GM19239 (cell line): ENCODE results near the gene ABCA1.
"Not testable (repeated sequence)": the region's sequence is repeated elsewhere in the genome, so short reads cannot be mapped to it uniquely, and the experiment has no call there.

Experiments used
- DNase-seq: peaks from one replicate; pipeline ENCODE4 v3.0.0; 2011; ENCODE audit warnings: low spot score; ENCODE audit not compliant: insufficient read length
- FAIRE-seq: peaks from 2 replicates; lab custom pipeline; 2011; peaks lifted over from hg19 to GRCh38; lab: Jason Lieb, UNC

The ABCA1 gene

GRCh38 chr9:104911032-104911607 lies 16.8 kb downstream of the ABCA1 start:
- no peak for DNase-seq
- no peak for FAIRE-seq

DNA sequence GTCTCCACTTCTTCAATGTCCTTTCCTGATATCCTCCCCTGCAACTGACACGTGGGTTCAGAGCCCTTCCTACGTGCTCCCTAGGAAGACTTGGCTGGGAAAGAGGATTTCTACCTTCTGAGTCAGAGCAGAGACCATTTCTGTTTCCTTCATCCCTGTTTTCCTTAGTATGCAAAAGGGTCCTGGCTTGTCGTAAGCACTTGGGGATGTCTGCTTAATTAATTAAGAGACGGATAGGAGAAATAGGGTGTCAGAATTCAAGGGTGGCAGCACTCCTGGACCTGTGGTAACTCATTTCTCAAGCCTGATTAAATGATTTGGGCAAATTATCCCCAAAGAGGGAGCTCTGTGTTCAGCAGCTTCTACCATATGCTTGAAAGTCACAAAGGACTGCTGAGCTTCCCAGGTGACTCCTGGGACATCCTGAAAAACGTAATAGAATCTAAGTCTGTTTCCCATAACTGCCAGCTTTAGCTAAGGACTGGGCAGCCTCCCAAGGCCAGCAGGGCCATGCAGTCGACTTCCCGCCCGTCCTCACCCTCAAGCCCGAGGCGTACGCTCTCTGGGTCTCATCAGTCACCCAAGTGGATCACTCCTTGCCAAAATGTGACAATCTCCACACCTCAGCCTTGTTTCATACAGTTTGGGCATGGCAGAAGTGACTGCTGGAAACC lies 20.5 kb downstream of the ABCA1 start:
- no peak for FAIRE-seq
- DNase-seq = no peak

DNA sequence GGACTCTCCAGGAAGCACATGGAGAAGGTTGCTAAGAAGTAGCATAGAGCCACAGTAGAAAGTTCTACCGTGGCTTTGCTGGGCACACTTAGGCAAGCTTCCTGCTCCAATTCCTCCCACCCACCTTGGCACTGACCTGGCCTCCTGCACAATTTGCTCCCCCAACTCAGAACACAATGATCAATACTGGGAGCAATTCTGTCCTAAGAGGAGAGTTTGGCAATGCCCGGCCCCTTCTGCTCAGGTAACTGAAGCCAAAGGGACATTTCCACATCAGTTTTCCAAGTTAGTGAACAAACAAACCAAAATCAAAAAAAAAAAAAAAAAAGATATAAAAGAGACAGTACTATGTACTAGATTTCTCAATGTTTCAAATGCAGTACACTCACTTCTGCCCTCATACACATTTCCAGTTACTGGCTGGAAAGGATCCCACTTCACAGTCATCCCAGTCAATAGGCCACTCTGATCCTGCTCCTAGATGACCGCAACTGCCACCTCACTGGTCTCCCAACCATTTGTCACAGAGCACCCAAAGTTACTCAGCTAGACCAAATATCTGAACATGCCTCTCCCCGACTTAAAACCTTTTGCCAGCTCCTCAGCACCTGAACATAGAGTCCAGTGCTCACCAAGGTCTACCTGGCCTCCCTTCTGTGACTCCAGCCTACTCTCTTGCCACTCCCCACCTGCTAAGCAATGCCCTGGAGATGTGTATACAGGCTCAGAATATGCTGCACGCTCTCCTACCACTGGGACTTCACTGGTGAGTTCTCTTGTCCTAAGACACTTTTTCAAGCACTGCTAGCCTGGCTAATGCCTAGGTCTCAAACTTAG lies 21.3 kb downstream of the ABCA1 start:
- FAIRE-seq = no peak
- no peak for DNase-seq

GRCh38 chr9:104905931-104906330 lies 22.0 kb downstream of the ABCA1 start:
- DNase-seq (no peak), FAIRE-seq (no peak)

DNA sequence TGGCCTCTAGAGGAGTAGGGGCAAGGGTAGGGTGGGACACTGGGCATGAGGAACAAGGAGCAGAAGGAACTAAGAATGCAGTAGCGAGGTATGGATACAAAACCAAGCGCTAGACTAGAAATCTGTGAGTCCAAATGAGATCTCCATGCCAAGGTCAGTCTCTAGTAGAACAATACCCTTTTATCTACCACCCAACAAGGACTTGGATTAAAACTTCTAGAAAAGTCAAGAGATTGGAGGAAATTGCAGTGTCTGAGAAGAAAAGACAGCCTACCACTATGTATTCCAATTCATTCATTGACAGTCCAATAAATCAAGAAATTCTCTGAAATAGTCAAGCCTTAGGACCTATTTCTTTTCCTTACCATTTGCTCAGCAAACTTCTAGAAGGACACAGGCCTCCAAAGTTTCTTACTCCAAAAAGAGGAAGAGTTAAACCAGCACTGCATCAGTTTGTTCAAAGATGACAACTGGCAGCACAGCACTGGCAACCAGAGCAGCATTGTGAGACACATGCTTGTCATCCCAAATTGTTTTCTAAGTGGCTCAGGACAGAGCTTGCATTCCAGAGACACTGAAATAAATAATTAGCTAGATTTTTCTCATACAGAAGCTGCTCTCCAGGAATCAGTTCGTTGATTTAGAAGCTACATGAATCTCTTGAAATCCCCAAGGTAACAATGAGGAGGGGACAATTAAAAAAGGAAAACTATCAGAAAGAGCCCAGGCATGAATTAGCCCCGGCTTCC lies 22.6 kb downstream of the ABCA1 start:
- FAIRE-seq = no peak
- DNase-seq = no peak

DNA sequence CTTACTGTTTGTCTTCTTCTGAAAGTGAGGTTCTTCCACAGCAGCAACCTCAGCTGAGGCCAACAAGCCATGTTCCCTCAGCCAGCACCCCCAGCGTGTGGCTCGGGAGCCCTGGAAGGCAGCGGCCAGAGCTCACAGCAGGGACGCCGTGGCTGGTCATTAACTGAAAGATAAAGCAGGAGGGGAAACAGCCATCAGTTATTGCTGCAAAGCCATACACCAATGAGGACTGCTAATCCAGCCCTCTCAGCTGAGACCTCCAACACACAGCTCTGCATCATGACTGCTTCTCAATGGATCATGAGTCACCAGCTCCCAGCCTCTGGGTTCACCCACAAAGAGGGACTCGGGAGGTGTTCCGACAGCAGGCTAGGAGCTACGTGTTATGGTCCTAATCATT lies 24.3 kb downstream of the ABCA1 start:
- FAIRE-seq (no peak), DNase-seq (no peak)

- DNase-seq = no peak
- FAIRE-seq = no peak
Measured at GRCh38 chr9:104900871-104901270, 27.1 kb downstream of the ABCA1 start.

GRCh38 chr9:104900324-104900723 lies 27.6 kb downstream of the ABCA1 start:
- FAIRE-seq = no peak
- DNase-seq = no peak

- DNase-seq (no peak), FAIRE-seq (no peak)
Measured at GRCh38 chr9:104899759-104900247, 28.2 kb downstream of the ABCA1 start.

DNA sequence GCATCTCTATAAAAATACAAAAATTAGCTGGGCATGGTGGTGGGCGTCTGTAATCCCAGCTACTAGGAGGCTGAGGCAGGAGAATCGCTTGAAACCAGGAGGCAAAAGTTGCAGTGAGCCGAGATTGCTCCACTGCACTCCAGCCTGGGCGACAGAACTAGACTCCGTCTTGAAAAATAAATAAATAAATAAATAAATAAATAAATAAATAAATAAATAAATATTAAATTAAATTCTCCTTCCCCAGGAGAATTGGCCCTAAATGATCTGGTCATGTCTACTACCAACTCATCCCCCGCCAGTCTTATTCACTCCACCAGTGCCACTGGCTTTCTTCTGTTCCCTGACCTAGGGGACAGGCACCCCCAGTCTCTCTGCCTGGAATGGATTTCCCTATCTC lies 29.6 kb downstream of the ABCA1 start:
- not testable (repeated sequence) for FAIRE-seq, DNase-seq

- no peak for FAIRE-seq
Measured at GRCh38 chr9:104896131-104896530, 31.8 kb downstream of the ABCA1 start.

GRCh38 chr9:104895572-104895971 lies 32.4 kb downstream of the ABCA1 start:
- no peak for FAIRE-seq
- DNase-seq = no peak

More at GRCh38 chr9:104896131-104896530, 31.8 kb downstream of the ABCA1 start:
- DNase-seq = no peak

DNA sequence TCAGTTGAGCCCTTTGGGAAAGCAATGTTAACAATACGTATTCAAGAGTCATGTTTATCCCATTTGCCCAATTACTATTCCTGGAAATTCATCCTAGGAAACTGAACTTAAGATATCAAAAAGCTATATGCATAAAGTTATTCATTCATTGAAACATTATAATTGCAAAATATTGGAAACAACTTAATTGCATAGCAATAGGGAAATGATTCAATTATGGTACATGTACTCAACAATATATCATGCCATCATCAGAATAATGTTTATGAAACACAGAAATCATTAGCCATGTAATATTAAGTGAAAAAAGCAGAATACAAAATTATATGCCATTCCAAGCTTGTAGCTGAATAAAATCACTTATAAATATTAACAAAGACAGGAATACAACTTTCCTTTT lies 35.3 kb downstream of the ABCA1 start:
- no peak for FAIRE-seq

DNA sequence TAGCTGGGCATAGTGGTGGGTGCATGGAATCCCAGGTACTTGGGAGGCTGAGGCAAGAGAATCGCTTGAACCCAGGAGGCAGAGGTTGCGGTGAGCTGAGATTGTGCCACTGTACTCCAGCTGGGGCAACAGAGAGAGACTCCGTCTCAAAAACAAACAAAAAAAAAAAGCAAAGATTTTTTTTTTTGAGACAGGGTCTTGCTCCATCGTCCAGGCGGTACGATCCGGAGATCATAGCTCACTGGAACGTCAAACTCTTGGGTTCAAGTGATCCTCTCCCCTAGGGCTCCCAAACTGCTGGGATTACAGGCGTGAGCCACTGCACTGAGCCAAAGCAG lies 37.6 kb downstream of the ABCA1 start:
- DNase-seq (no peak), FAIRE-seq (no peak)

More for the DNA sequence above, 35.3 kb downstream of the ABCA1 start:
- DNase-seq = no peak

DNA sequence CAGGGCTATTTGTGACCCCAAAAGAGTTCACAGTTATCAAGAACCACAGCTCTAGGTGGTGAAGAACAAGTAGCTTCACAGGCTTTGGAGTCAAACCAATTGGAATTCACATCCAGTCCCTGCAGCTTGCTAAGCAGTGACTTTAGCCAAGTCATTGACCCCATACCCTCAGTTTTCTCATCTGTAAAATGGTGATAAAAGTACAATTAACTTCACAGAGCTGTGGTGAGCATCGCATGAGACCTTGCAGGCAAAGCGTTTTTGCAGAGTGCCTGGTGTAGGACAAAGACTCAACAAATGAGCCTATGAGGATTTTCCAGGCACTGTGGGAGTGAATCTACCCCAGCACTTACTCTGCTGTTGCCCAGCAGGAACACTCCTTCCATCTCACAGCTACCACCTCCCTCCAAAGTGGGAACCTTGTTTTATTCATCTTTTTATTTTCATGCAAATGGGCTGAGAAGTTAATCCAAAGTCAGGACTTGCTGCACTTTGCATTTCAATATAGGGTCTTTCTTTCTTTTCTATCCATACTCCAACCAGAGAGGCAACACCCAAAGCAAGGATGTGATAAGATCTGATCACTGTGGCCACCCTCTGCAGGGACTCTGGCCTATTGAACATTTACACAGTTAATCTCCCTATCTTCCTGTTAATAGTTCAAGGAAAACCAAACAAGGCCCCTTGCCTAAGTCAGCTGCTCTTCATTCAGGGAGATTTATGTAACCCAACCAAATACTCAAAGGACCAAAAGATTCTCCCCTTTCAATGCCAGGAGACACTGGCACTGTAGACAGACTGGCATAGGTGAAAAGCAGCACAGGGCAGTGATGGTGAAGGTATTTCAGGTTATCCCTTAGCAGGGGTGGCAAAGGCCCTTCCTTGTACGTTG lies 41.9 kb downstream of the ABCA1 start:
- no peak for DNase-seq
- FAIRE-seq = no peak

DNA sequence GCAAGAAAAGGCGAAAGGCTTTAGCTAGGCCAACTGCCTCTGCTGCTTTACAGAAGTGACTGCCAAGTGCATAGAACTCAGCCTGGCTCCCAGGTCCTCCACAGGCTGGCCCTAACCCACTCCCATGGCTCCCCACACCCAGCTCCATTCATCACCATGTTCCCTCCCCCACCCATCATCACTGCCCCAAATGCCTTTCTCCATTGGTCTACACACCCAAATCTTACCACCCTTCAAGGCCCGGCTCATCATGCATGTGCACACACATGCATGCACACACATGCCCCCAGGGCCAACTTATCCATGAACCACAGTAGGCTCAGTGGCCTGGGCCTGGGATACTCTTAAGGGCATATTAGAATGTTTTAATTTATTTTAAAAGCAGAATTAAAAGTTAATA lies 44.8 kb downstream of the ABCA1 start:
- FAIRE-seq = no peak

GRCh38 chr9:104882566-104882965 lies 45.4 kb downstream of the ABCA1 start:
- FAIRE-seq = no peak

More for the DNA sequence above, 44.8 kb downstream of the ABCA1 start:
- no peak for DNase-seq

DNA sequence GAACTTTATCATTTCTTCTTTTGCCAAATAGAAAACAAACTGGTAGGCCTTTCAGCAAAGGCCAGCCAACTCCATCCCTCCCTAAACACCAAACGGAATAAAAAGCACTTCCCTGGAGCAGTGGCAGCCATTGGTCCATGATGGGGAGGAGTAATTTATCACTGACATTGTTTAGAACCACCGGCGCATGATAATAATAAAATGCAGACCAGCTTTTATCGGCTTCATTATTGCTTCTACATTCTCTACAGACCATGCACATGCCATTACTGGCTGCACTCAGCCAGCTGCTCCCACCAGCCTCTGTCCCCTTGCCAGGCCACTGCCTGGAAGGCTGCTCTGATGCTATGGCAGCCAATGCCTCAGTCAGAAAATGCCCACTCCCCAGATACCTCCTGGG lies 45.9 kb downstream of the ABCA1 start:
- FAIRE-seq = no peak
- no peak for DNase-seq

More at GRCh38 chr9:104882566-104882965, 45.4 kb downstream of the ABCA1 start:
- DNase-seq = no peak

GRCh38 chr9:104879555-104880309 lies 48.2 kb downstream of the ABCA1 start:
- DNase-seq = no peak
- FAIRE-seq = no peak
